H1 (cell line): ENCODE measurements around the gene TRAK1. TPM values are rescaled to one million over a fixed set of nuclear protein-coding genes. Genes with fewer than 3 reads are reported as not detected.

Experiments
- CTCF ChIA-PET: fragments of 300-600 bp; sonication (Branson Sonifier 250); formaldehyde crosslinking; loops from one replicate; lab custom pipeline; 2021; ENCODE audit not compliant: partially characterized antibody; lab: Charles Lee
- POLR2A ChIA-PET: fragments of 300-600 bp; sonication (Branson Sonifier 250); formaldehyde crosslinking; loops from one replicate; lab custom pipeline; 2021; ENCODE audit warnings: inconsistent platforms; ENCODE audit not compliant: partially characterized antibody; lab: Charles Lee
- DNase-seq, 2 experiments: peaks; one replicate each; pipeline versions ENCODE4 v3.0.0 to v3.0.0-alpha.2; 2010 to 2022; ENCODE audit warnings: low spot score in 2 of 2, low read depth in 1 of 2, mixed read lengths in 1 of 2
- FAIRE-seq: peaks from 2 replicates; lab custom pipeline; 2011; peaks lifted over from hg19 to GRCh38; lab: Jason Lieb, UNC
- H2AFZ ChIP-seq: 2 replicates; pipeline ENCODE4 v1.8.1; 2012; ENCODE audit warnings: low read length, inconsistent platforms
- H2AK5ac ChIP-seq: 2 replicates; pipeline ENCODE4 v1.6.1; 2013; ENCODE audit warnings: low read depth, low read length
- H2BK120ac ChIP-seq: replicated peaks from 2 replicates; pipeline ENCODE3; 2013; ENCODE audit warnings: low read depth, low read length, inconsistent platforms
- H2BK12ac ChIP-seq: 2 replicates; pipeline ENCODE4 v1.6.1; 2013; ENCODE audit warnings: low read depth, low read length
- H2BK15ac ChIP-seq: 2 replicates; pipeline ENCODE4 v1.6.1; 2013; ENCODE audit warnings: low read length
- H2BK20ac ChIP-seq: 2 replicates; pipeline ENCODE4 v1.6.1; 2013; ENCODE audit warnings: low read length
- H2BK5ac ChIP-seq: 2 replicates; pipeline ENCODE4 v1.6.1; 2013; ENCODE audit warnings: low read depth, low read length
- H3K14ac ChIP-seq: 2 replicates; pipeline ENCODE4 v1.6.1; 2013; ENCODE audit warnings: inconsistent platforms; ENCODE audit not compliant: insufficient read length
- H3K18ac ChIP-seq: 2 replicates; pipeline ENCODE4 v1.6.1; 2013; ENCODE audit warnings: low read length; ENCODE audit errors: extremely low read depth
- H3K23ac ChIP-seq: 2 replicates; pipeline ENCODE4 v1.6.1; 2013; ENCODE audit warnings: inconsistent platforms; ENCODE audit not compliant: insufficient read length
- H3K23me2 ChIP-seq: 2 replicates; pipeline ENCODE4 v1.6.1; 2013; ENCODE audit warnings: low read depth, low read length
- H3K27ac ChIP-seq: 2 replicates; pipeline ENCODE4 v1.6.1; 2011; ENCODE audit warnings: low read depth, low read length, inconsistent platforms
- H3K27me3 ChIP-seq, 4 experiments: replicated peaks in 1 of 4; 1 replicate in 1 of 4; 2 replicates in 3 of 4; pipeline versions ENCODE4 v1.6.1 to v1.8.1; 2011 to 2013; ENCODE audit warnings: low read length in 3 of 4, mild to moderate bottlenecking in 3 of 4, inconsistent platforms in 2 of 4, mixed read lengths in 2 of 4, moderate library complexity in 1 of 4; ENCODE audit not compliant: control insufficient read depth in 3 of 4, insufficient read depth in 3 of 4; ENCODE audit errors: extremely low read depth in 1 of 4
- H3K36me3 ChIP-seq, 4 experiments: 2 replicates each; pipeline versions ENCODE4 v1.6.1 to v1.8.1; 2011 to 2013; ENCODE audit warnings: mild to moderate bottlenecking in 4 of 4, low read length in 3 of 4, moderate library complexity in 2 of 4, control low read depth in 1 of 4, inconsistent platforms in 1 of 4; ENCODE audit not compliant: insufficient read depth in 4 of 4, control insufficient read depth in 2 of 4
- H3K4ac ChIP-seq: replicated peaks from 2 replicates; pipeline ENCODE3; 2013; ENCODE audit warnings: low read length, low read depth, mixed read lengths, inconsistent platforms; ENCODE audit not compliant: insufficient read length
- H3K4me1 ChIP-seq, 4 experiments: replicated peaks in 1 of 4; 1 replicate in 1 of 4; 2 replicates in 3 of 4; pipeline versions ENCODE4 v1.6.1 to v1.8.1; 2011 to 2013; ENCODE audit warnings: low read length in 3 of 4, inconsistent platforms in 2 of 4, mixed read lengths in 1 of 4; ENCODE audit not compliant: insufficient read depth in 4 of 4, control insufficient read depth in 3 of 4
- H3K4me2 ChIP-seq, 2 experiments: 2 replicates each; pipeline versions ENCODE4 v1.6.1 to v1.8.1; 2011 to 2013; ENCODE audit warnings: low read depth in 2 of 2, low read length in 2 of 2, control low read depth in 1 of 2, inconsistent platforms in 1 of 2, mild to moderate bottlenecking in 1 of 2; ENCODE audit not compliant: insufficient read depth in 1 of 2
- H3K4me3 ChIP-seq, 4 experiments: fragments of 200-600, 300-600 bp in 1 of 4; sonication (generic), shearing (Covaris generic), sonication (Bioruptor Twin) in 1 of 4; 2 replicates each; pipeline versions ENCODE4 v1.5.1 to v1.8.1; 2011 to 2016; ENCODE audit warnings: low read length in 4 of 4, low read depth in 3 of 4, control low read depth in 2 of 4, inconsistent platforms in 2 of 4, mild to moderate bottlenecking in 2 of 4, mixed read lengths in 1 of 4, moderate library complexity in 1 of 4; ENCODE audit not compliant: insufficient read depth in 2 of 4; ENCODE audit errors: extremely low read depth in 1 of 4
- H3K56ac ChIP-seq: replicated peaks from 2 replicates; pipeline ENCODE3; 2013; ENCODE audit warnings: low read depth, mild to moderate bottlenecking, mixed read lengths, low read length, inconsistent platforms; ENCODE audit not compliant: insufficient read length
- H3K79me1 ChIP-seq: 2 replicates; pipeline ENCODE4 v1.6.1; 2013; ENCODE audit warnings: low read depth, low read length, control low read depth
- H3K79me2 ChIP-seq, 2 experiments: 2 replicates each; pipeline versions ENCODE4 v1.6.1 to v1.8.1; 2012 to 2013; ENCODE audit warnings: low read length in 2 of 2, mild to moderate bottlenecking in 2 of 2, inconsistent platforms in 1 of 2; ENCODE audit not compliant: insufficient read depth in 2 of 2, control insufficient read depth in 1 of 2
- H3K9ac ChIP-seq, 4 experiments: replicated peaks in 1 of 4; 1 replicate in 1 of 4; 2 replicates in 3 of 4; pipeline versions ENCODE4 v1.6.1 to v1.8.1; 2011 to 2013; ENCODE audit warnings: low read depth in 3 of 4, low read length in 3 of 4, control low read depth in 2 of 4, mild to moderate bottlenecking in 2 of 4, moderate library complexity in 2 of 4, inconsistent platforms in 1 of 4; ENCODE audit errors: extremely low read depth in 1 of 4
- H3K9me3 ChIP-seq, 2 experiments: 2 replicates each; pipeline versions ENCODE4 v1.6.1 to v1.8.1; 2012 to 2013; ENCODE audit warnings: mild to moderate bottlenecking in 2 of 2, moderate library complexity in 2 of 2, control low read depth in 1 of 2, inconsistent platforms in 1 of 2, low read depth in 1 of 2, low read length in 1 of 2, mixed read lengths in 1 of 2; ENCODE audit not compliant: insufficient read depth in 2 of 2
- H4K20me1 ChIP-seq, 2 experiments: replicated peaks in 1 of 2; 2 replicates each; pipeline versions ENCODE3 to v1.8.1; 2011 to 2013; ENCODE audit warnings: inconsistent platforms in 2 of 2, low read length in 2 of 2, mild to moderate bottlenecking in 1 of 2; ENCODE audit not compliant: insufficient read depth in 2 of 2, control insufficient read depth in 1 of 2
- H4K5ac ChIP-seq: 2 replicates; pipeline ENCODE4 v1.6.1; 2013; ENCODE audit warnings: low read length, low read depth, mixed read lengths, inconsistent platforms; ENCODE audit not compliant: insufficient read length
- H4K8ac ChIP-seq: 2 replicates; pipeline ENCODE4 v1.8.0; 2013; ENCODE audit warnings: mild to moderate bottlenecking, moderate library complexity, low read length, inconsistent platforms; ENCODE audit not compliant: insufficient read depth; ENCODE audit errors: extremely low read depth
- H4K91ac ChIP-seq: replicated peaks from 2 replicates; pipeline ENCODE3; 2013; ENCODE audit warnings: low read length, mixed read lengths, inconsistent platforms; ENCODE audit not compliant: insufficient read length
- CHD1 ChIP-seq: IDR thresholded peaks from 2 replicates; pipeline ENCODE4 v1.6.1; 2012; ENCODE audit warnings: low read depth, low read length, improper control_type of control experiment
- EP300 ChIP-seq, 2 experiments: IDR thresholded peaks; 1 replicate in 1 of 2; 2 replicates in 1 of 2; pipeline ENCODE4 v1.6.1; 2011 to 2012; ENCODE audit warnings: low read depth in 2 of 2, low read length in 2 of 2, mild to moderate bottlenecking in 2 of 2, borderline replicate concordance in 1 of 2, inconsistent platforms in 1 of 2, moderate library complexity in 1 of 2
- EZH2 ChIP-seq: fragments of 200-600 bp; sonication (generic); IDR thresholded peaks from 2 replicates; pipeline ENCODE4 v1.7.1; 2012; ENCODE audit warnings: low read depth, mild to moderate bottlenecking, moderate library complexity, low read length, inconsistent platforms; ENCODE audit not compliant: severe bottlenecking
- JUN ChIP-seq: IDR thresholded peaks from 2 replicates; pipeline ENCODE4 v1.6.1; 2011; ENCODE audit warnings: low read depth, mild to moderate bottlenecking, improper control_type of control experiment, low read length
- SIRT6 ChIP-seq: IDR thresholded peaks from one replicate; pipeline ENCODE4 v1.7.1; 2012; ENCODE audit warnings: low read length, inconsistent platforms
- SP1 ChIP-seq: IDR thresholded peaks from 2 replicates; pipeline ENCODE4 v1.6.1; 2011; ENCODE audit warnings: low read depth, low read length
- SP4 ChIP-seq: IDR thresholded peaks from 2 replicates; pipeline ENCODE4 v1.6.1; 2012; ENCODE audit warnings: low read length, inconsistent platforms
- TEAD4 ChIP-seq: IDR thresholded peaks from 2 replicates; pipeline ENCODE4 v1.6.1; 2012; ENCODE audit warnings: low read depth, low read length, inconsistent platforms, mixed read lengths
- WGBS, 2 experiments: shearing (Covaris generic) in 1 of 2; methylation state at CpG; one replicate each; pipeline versions ENCODE4 v1.1.6 to v1.1.7; 2013 to 2015; ENCODE audit warnings: low lambda C conversion rate in 2 of 2, mixed read lengths in 2 of 2, inconsistent platforms in 1 of 2, low coverage in 1 of 2, missing lambda C conversion rate in 1 of 2; ENCODE audit not compliant: insufficient replicate concordance in 2 of 2, insufficient coverage in 1 of 2, insufficient read length in 1 of 2; ENCODE audit errors: extremely low coverage in 1 of 2, missing lambda C conversion rate in 1 of 2; 5-methylcytosine and 5-hydroxymethylcytosine counted together
- polyA plus RNA-seq, 7 experiments: library from polyadenylated mRNA; depleted of rRNA in 3 of 7; stranded (reverse) in 5 of 7; unstranded in 2 of 7; fragments of >200 nt in 5 of 7; fragments of 200-250 nt in 2 of 7; gene quantifications; 1 replicate in 5 of 7; 2 replicates in 1 of 7; 4 replicates in 1 of 7; pipeline versions ENCODE4 v1.2.1 to v1.2.3, GENCODE V29; 2011 to 2013; ENCODE audit warnings: missing spikeins in 2 of 7, mixed read lengths in 2 of 7
- total RNA-seq: library from RNA; stranded (reverse); fragmentation: NEBNext Ultra II Directional; extraction: Animal tissue kit (Norgen Biotek cat#: 25700); gene quantifications from 2 replicates; pipeline ENCODE4 v1.2.1, GENCODE V29; 2021

The TRAK1 gene
- total and polyA plus RNA-seq, 2 of the 8 experiments (the other 6 are each of a cell fraction or from before 2014, with no cell fraction given): 21.3 to 32.7 TPM

DNA sequence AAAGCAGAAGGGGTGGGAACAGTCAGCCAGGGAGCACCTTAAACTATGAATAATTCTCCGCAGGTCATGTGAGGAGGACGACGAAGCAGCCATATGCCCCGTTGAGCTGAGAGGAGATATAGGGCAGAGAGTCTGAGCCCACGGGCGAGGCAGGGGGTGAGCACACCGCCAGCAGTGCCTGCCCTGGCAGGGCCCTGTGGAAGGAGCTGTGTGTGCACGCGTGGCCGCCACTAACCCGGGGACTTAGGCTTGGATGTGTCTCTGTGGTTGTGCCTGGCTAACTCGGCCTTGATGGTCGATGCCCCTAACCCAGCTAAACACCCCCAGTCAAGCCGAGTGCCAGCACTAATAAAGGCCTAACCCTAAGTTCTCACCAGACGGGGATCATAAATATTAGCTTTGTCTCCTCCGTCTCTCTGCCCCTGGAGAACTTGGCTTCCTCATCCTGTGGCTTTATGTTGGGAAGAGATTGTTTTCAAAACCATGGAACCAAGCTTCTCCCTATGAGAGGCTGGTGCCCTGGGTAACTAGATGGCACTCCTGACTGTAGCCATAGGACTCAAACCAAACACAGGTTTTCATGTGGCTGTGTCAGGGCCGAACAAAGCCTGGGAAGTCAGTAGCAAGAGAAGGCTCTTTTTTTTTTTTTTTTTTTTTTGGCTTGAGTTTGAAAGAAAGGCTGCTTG lies 129.4 kb downstream of the TRAK1 start:
- Histone ChIP-seq H2BK12ac (no peak overlapping the region), H3K79me2 (no peaks in the 10 kb centered on the region), H3K36me3 (peaks cover 0 to 18% (median 12%) of the 10 kb centered on the region in 4 experiments; a peak in 5 of 8 replicates), H2BK120ac (no peak overlapping the region), H2BK20ac (no peak overlapping the region), H3K27me3 (no peaks in the 10 kb centered on the region), H4K20me1 (peaks cover 0 to 2% of the 10 kb centered on the region in 2 experiments), H3K23me2 (no peaks in the 10 kb centered on the region), H2AFZ (no peak overlapping the region), H3K4me2 (no peak overlapping the region), H3K4ac (no peak overlapping the region), H3K4me1 (no peaks in the 10 kb centered on the region), H4K8ac (0 out of 2 replicates have a peak overlapping the region, but pooled peaks have one; percentile 42), H2BK5ac (no peak overlapping the region), H3K18ac (no peak overlapping the region), H2AK5ac (no peak overlapping the region), H3K9me3 (no peaks in the 10 kb centered on the region), H3K23ac (no peak overlapping the region), H3K14ac (no peak overlapping the region), H4K5ac (no peak overlapping the region), H3K27ac (no peak overlapping the region), H3K56ac (no peak overlapping the region), H3K79me1 (no peaks in the 10 kb centered on the region; the same call in 1 of the 2 replicates), H2BK15ac (no peak overlapping the region), H3K4me3 (no peak overlapping the region), H3K9ac (peak overlapping the region in 1 of 4 experiments; percentile 15; a peak in 1 of 7 replicates), H4K91ac (no peak overlapping the region)
- 95% methylated on average over 17 of the region's 17 CpGs; no CpG with 5 or more reads in 1 of the 2 experiments for WGBS, 2 experiments
- TF ChIP-seq CHD1 (no peak), JUN (no peak), SP1 (no peak), EP300 (IDR thresholded peaks at IDR 0.05; ENCODE audit: borderline replicate concordance in 1 of 2, low read depth in 2 of 2, low read length in 2 of 2) (no peak), SIRT6 (no peak), TEAD4 (no peak), EZH2 (no peak), SP4 (no peak)
- ChIA-PET POLR2A (interaction anchor here (1.3 kb wide), 1 partner anchor 19 kb away, joined by 3 read pairs; no protein-coding TSS in a partner anchor), CTCF (interaction anchor here (0.8 to 4.5 kb wide), 4 partner anchors 9 to 103 kb away, joined by 3 to 20 read pairs (median 13); no protein-coding TSS in a partner anchor)
- DNase-seq (peak in 1 of 2 experiments; percentile 27), FAIRE-seq (no peak)
